ENCODE results near the gene RAP1B.

- TF ChIP-seq EZH2phosphoT487 (IDR thresholded peaks at IDR 0.05), result no peak
- no peak for TF ChIP-seq CTCF (IDR thresholded peaks at IDR 0.05)
- TF ChIP-seq EZH2 (IDR thresholded peaks at IDR 0.05), result no peak
Measured at GRCh38 chr12:68647507-68647906, 36.8 kb downstream of the RAP1B start.
